B cell (primary cell): ENCODE results near the gene CCDC97. TPM values are rescaled to one million over a fixed set of nuclear protein-coding genes. Genes with fewer than 3 reads are reported as not detected.

Source experiments
- ATAC-seq: fragments of 200-7000 bp; cut with Tn5 transposase; one replicate; pipeline ENCODE4 v1.10.0; 2021; ENCODE audit warnings: low read depth, mild to moderate bottlenecking, moderate number of reproducible peaks, moderate library complexity
- CTCF ChIA-PET: fragments of 350-600 bp; sonication (Branson Sonifier 250); formaldehyde crosslinking; loops from one replicate; lab custom pipeline; 2021; ENCODE audit warnings: antibody characterized with exemption, inconsistent platforms; lab: Charles Lee
- POLR2A ChIA-PET: fragments of 350-600 bp; sonication (Branson Sonifier 250); formaldehyde crosslinking; loops from one replicate; lab custom pipeline; 2021; ENCODE audit warnings: antibody characterized with exemption; lab: Charles Lee
- DNase-seq: peaks from one replicate; pipeline ENCODE4 v3.0.0; 2013
- H2AFZ ChIP-seq: 2 replicates; pipeline ENCODE4 v1.6.1; 2012; ENCODE audit warnings: mild to moderate bottlenecking, low read depth, low read length; ENCODE audit not compliant: insufficient read depth, poor library complexity, severe bottlenecking
- H3K27ac ChIP-seq, 2 donors: 1 replicate in 1 of 2; 2 replicates in 1 of 2; pipeline ENCODE4 v1.5.1; 2012 to 2013; ENCODE audit warnings: low read length in 2 of 2, mild to moderate bottlenecking in 2 of 2, moderate library complexity in 1 of 2
- H3K27me3 ChIP-seq, 4 experiments: fragments of 200-600 bp in 1 of 4; sonication (generic) in 1 of 4; replicated peaks in 1 of 4; 1 replicate in 2 of 4; 2 replicates in 2 of 4; pipeline versions ENCODE4 v1.6.1 to v1.7.0; 2013 to 2016; ENCODE audit warnings: low read length in 3 of 4, mild to moderate bottlenecking in 2 of 4, mixed read lengths in 1 of 4, moderate library complexity in 1 of 4; ENCODE audit not compliant: insufficient read depth in 4 of 4, control insufficient read depth in 3 of 4; ENCODE audit errors: control extremely low read depth in 1 of 4
- H3K36me3 ChIP-seq, 2 experiments: replicated peaks in 1 of 2; 1 replicate in 1 of 2; 2 replicates in 1 of 2; pipeline versions ENCODE4 v1.6.1 to v1.7.1; 2013; ENCODE audit warnings: low read length in 1 of 2; ENCODE audit not compliant: insufficient read depth in 2 of 2, control insufficient read depth in 1 of 2; ENCODE audit errors: control extremely low read depth in 1 of 2, extremely low read depth in 1 of 2
- H3K4me1 ChIP-seq, 2 donors: fragments of 200-600 bp in 1 of 2; sonication (generic) in 1 of 2; 1 replicate in 1 of 2; 2 replicates in 1 of 2; pipeline versions ENCODE4 v1.5.1 to v1.6.1; 2013 to 2017; ENCODE audit warnings: low read length in 2 of 2; ENCODE audit not compliant: control insufficient read depth in 2 of 2, insufficient read depth in 2 of 2
- H3K4me2 ChIP-seq: replicated peaks from 2 replicates; pipeline ENCODE3; 2012; ENCODE audit warnings: mild to moderate bottlenecking, low read depth, low read length; ENCODE audit not compliant: poor library complexity, severe bottlenecking
- H3K4me3 ChIP-seq, 5 experiments: fragments of 200-600 bp in 1 of 5; sonication (generic) in 1 of 5; 1 replicate in 3 of 5; 2 replicates in 2 of 5; pipeline versions ENCODE4 v1.5.1 to v1.7.0; 2011 to 2016; ENCODE audit warnings: low read length in 4 of 5, mild to moderate bottlenecking in 4 of 5, low read depth in 2 of 5, control low read depth in 1 of 5, moderate library complexity in 1 of 5; ENCODE audit not compliant: insufficient read depth in 1 of 5; ENCODE audit errors: control extremely low read depth in 1 of 5, extremely low read depth in 1 of 5
- H3K79me2 ChIP-seq: fragments of 200-600 bp; sonication (generic); one replicate; pipeline ENCODE4 v1.6.0; 2016; ENCODE audit warnings: low read length; ENCODE audit not compliant: control insufficient read depth, insufficient read depth
- H3K9ac ChIP-seq: fragments of 200-600 bp; sonication (generic); 2 replicates; pipeline ENCODE4 v1.6.1; 2017; ENCODE audit warnings: mild to moderate bottlenecking, low read length, moderate library complexity
- H3K9me3 ChIP-seq, 3 donors: one replicate each; pipeline versions ENCODE4 v1.6.1 to v1.7.1; 2013; ENCODE audit warnings: low read length in 2 of 3; ENCODE audit not compliant: control insufficient read depth in 2 of 3, insufficient read depth in 1 of 3; ENCODE audit errors: control extremely low read depth in 1 of 3
- H4K20me1 ChIP-seq: 2 replicates; pipeline ENCODE4 v1.6.0; 2012; ENCODE audit warnings: mild to moderate bottlenecking, low read length; ENCODE audit not compliant: insufficient read depth, control insufficient read depth, poor library complexity, severe bottlenecking
- H3K27ac Mint-ChIP-seq: one replicate; pipeline ENCODE4 v1.8.0; 2021; ENCODE audit warnings: mixed read lengths
- H3K27me3 Mint-ChIP-seq: one replicate; pipeline ENCODE4 v1.8.0; 2021; ENCODE audit warnings: mixed read lengths
- H3K4me1 Mint-ChIP-seq: one replicate; pipeline ENCODE4 v1.8.0; 2021; ENCODE audit warnings: mixed read lengths
- H3K4me3 Mint-ChIP-seq: one replicate; pipeline ENCODE4 v1.8.0; 2021; ENCODE audit warnings: mixed read lengths
- H3K9me3 Mint-ChIP-seq: one replicate; pipeline ENCODE4 v1.8.0; 2022; ENCODE audit warnings: mixed read lengths; ENCODE audit not compliant: insufficient read depth
- EZH2 ChIP-seq: IDR thresholded peaks from 2 replicates; pipeline ENCODE4 v1.6.1; 2012; ENCODE audit warnings: borderline replicate concordance, low read depth, mild to moderate bottlenecking, moderate library complexity, low read length; ENCODE audit not compliant: insufficient read depth, poor library complexity, severe bottlenecking
- WGBS: methylation state at CpG from one replicate; pipeline ENCODE4 v1.1.5; 2013; ENCODE audit warnings: missing lambda C conversion rate; ENCODE audit not compliant: insufficient coverage; 5-methylcytosine and 5-hydroxymethylcytosine counted together
- intact Hi-C: fragments of 100-400 bp; cut with micrococcal nuclease; formaldehyde crosslinking; loops from one replicate; pipeline ENCODE4 v1.10.0; 2022
- polyA plus RNA-seq: library from polyadenylated mRNA; depleted of rRNA; stranded (reverse); fragments of >200 nt; gene quantifications from 2 replicates; pipeline ENCODE4 v1.2.3, GENCODE V29; 2012
- total RNA-seq, 2 donors: library from RNA; stranded (reverse); fragments of 120-200 nt in 1 of 2; gene quantifications; 1 replicate in 1 of 2; 2 replicates in 1 of 2; pipeline versions ENCODE4 v1.2.3 to v1.2.4, GENCODE V29; 2013 to 2022
- TF ChIP-seq, protein P1 (sequence below): fragments of 200-600 bp; IDR thresholded peaks from one replicate; pipeline ENCODE4 v1.8.0; 2022; ENCODE audit warnings: antibody characterized with exemption, mild to moderate bottlenecking

CCDC97 gene
- total and polyA plus RNA-seq, 2 donors (not counting 1 experiment from before 2014, with no cell fraction given) = 16.3 to 68.3 TPM

DNA sequence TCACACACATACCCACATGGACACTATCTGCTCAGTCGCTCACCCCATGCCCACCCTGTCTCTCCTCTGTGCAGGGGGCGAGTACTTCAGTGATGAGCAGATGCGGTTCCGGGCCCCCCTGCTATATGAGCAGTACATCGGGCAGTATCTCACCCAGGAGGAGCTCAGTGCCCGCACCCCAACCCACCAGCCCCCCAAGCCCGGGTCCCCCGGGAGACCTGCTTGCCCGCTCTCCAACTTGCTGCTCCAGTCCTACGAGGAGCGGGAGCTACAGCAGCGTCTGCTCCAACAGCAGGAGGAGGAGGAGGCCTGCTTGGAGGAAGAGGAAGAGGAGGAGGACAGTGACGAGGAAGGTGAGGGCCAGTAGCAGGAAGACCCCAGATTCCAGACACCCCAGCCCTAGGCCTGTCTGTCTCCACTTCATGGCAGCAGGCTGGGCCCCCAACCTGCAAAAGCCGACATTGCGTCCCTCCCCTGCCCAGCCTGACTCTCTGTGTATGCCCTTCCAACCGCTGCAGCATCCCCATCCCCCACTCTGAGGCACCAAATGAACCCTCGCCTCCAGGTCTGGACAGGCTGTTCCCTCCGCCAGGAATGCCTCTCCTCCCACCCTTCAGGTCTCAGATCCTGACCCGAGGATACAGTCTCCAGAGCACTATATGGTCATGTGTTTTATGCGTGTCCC lies 9.7 kb downstream of the CCDC97 start:
- peak overlapping the region; percentile 41 for H3K27ac Mint-ChIP-seq
- CTCF ChIA-PET = interaction anchor here (1.0 kb wide), 1 partner anchor 515 kb away, joined by 3 read pairs; no protein-coding TSS in a partner anchor
- H3K9ac ChIP-seq = no peak overlapping the region

More for the DNA sequence above, 9.7 kb downstream of the CCDC97 start:
- Mint-ChIP-seq H3K4me1 (peaks cover 38% of the 10 kb centered on the region), H3K9me3 (no peaks in the 10 kb centered on the region), H3K4me3 (no peak overlapping the region), H3K27me3 (no peaks in the 10 kb centered on the region)
- TF ChIP-seq EZH2 = no peak
- TF ChIP-seq, protein P1, sequence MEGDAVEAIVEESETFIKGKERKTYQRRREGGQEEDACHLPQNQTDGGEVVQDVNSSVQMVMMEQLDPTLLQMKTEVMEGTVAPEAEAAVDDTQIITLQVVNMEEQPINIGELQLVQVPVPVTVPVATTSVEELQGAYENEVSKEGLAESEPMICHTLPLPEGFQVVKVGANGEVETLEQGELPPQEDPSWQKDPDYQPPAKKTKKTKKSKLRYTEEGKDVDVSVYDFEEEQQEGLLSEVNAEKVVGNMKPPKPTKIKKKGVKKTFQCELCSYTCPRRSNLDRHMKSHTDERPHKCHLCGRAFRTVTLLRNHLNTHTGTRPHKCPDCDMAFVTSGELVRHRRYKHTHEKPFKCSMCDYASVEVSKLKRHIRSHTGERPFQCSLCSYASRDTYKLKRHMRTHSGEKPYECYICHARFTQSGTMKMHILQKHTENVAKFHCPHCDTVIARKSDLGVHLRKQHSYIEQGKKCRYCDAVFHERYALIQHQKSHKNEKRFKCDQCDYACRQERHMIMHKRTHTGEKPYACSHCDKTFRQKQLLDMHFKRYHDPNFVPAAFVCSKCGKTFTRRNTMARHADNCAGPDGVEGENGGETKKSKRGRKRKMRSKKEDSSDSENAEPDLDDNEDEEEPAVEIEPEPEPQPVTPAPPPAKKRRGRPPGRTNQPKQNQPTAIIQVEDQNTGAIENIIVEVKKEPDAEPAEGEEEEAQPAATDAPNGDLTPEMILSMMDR = no peak
- ATAC-seq = no peak
- Histone ChIP-seq H3K9me3 (no peaks in the 10 kb centered on the region), H3K36me3 (peaks cover 0 to 80% of the 10 kb centered on the region in 2 experiments), H2AFZ (no peak overlapping the region), H3K27ac (no peak overlapping the region), H3K27me3 (no peaks in the 10 kb centered on the region), H3K79me2 (peaks cover 30% of the 10 kb centered on the region), H4K20me1 (peaks cover 31% of the 10 kb centered on the region), H3K4me2 (no peak overlapping the region), H3K4me1 (peaks cover 6 to 32% of the 10 kb centered on the region in 2 donors), H3K4me3 (no peak overlapping the region)
- intact Hi-C loops = loop anchor here (10.0 kb wide), 1 partner anchor 245 kb away; no protein-coding TSS in a partner anchor
- no peak for DNase-seq
- 96% methylated on average over 7 of the region's 20 CpGs for WGBS
- POLR2A ChIA-PET = interaction anchor here (0.8 to 2.0 kb wide), 3 partner anchors 20 to 33 kb away, joined by 3 to 6 read pairs (median 3); no protein-coding TSS in a partner anchor
